ENCODE data around the gene CYP2A7.
"Not testable (repeated sequence)": the region's sequence is repeated elsewhere in the genome, so short reads cannot be mapped to it uniquely, and the experiment has no call there.

The CYP2A7 gene

GRCh38 chr19:40907968-40908735, 26.1 kb upstream of the CYP2A7 start:
- Mint-ChIP-seq H3K36me3 (ENCODE audit: low read depth) (no peaks in the 10 kb centered on the region), H3K27me3 (peaks cover 14% of the 10 kb centered on the region)

GRCh38 chr19:40906512-40906911, 24.5 kb upstream of the CYP2A7 start:
- H3K27ac Mint-ChIP-seq, result no peak overlapping the region
- H3K36me3 Mint-ChIP-seq (ENCODE audit: low read depth), result no peaks in the 10 kb centered on the region
- H3K4me3 Mint-ChIP-seq, result no peak overlapping the region
- peaks cover 19% of the 10 kb centered on the region for H3K27me3 Mint-ChIP-seq
- peaks cover 14% of the 10 kb centered on the region for H3K4me1 Mint-ChIP-seq (ENCODE audit: low read depth)
- H3K9me3 Mint-ChIP-seq, result no peaks in the 10 kb centered on the region

More at GRCh38 chr19:40907968-40908735, 26.1 kb upstream of the CYP2A7 start:
- Mint-ChIP-seq H3K9me3 (no peaks in the 10 kb centered on the region), H3K4me1 (ENCODE audit: low read depth) (peaks cover 14% of the 10 kb centered on the region), H3K27ac (no peak overlapping the region), H3K4me3 (peak overlapping the region; percentile 58)

GRCh38 chr19:40904673-40905156, 22.7 kb upstream of the CYP2A7 start:
- not testable (repeated sequence) for H3K27ac Mint-ChIP-seq; H3K36me3 Mint-ChIP-seq (ENCODE audit: low read depth); H3K9me3 Mint-ChIP-seq; H3K4me3 Mint-ChIP-seq
- H3K27me3 Mint-ChIP-seq, result peaks cover 16% of the 10 kb centered on the region
- peaks cover 23% of the 10 kb centered on the region for H3K4me1 Mint-ChIP-seq (ENCODE audit: low read depth)

GRCh38 chr19:40901975-40902750, 20.1 kb upstream of the CYP2A7 start:
- H3K27me3 Mint-ChIP-seq; H3K4me3 Mint-ChIP-seq; H3K36me3 Mint-ChIP-seq (ENCODE audit: low read depth); H3K27ac Mint-ChIP-seq; H3K9me3 Mint-ChIP-seq: not testable (repeated sequence)
- H3K4me1 Mint-ChIP-seq (ENCODE audit: low read depth), result peaks cover 16% of the 10 kb centered on the region

- H3K27ac Mint-ChIP-seq; H3K4me3 Mint-ChIP-seq; H3K9me3 Mint-ChIP-seq; H3K27me3 Mint-ChIP-seq; H3K36me3 Mint-ChIP-seq (ENCODE audit: low read depth): not testable (repeated sequence)
- H3K4me1 Mint-ChIP-seq (ENCODE audit: low read depth), result peaks cover 17% of the 10 kb centered on the region
Observed at GRCh38 chr19:40900521-40900920, 18.5 kb upstream of the CYP2A7 start.

- not testable (repeated sequence) for H3K9me3 Mint-ChIP-seq; H3K36me3 Mint-ChIP-seq (ENCODE audit: low read depth); H3K27me3 Mint-ChIP-seq; H3K27ac Mint-ChIP-seq; H3K4me3 Mint-ChIP-seq
- peaks cover 17% of the 10 kb centered on the region for H3K4me1 Mint-ChIP-seq (ENCODE audit: low read depth)
Observed at GRCh38 chr19:40899964-40900363, 17.9 kb upstream of the CYP2A7 start.

GRCh38 chr19:40896843-40897789, 15.1 kb upstream of the CYP2A7 start:
- not testable (repeated sequence) for H3K36me3 Mint-ChIP-seq (ENCODE audit: low read depth); H3K4me3 Mint-ChIP-seq; H3K9me3 Mint-ChIP-seq; H3K27ac Mint-ChIP-seq
- peaks cover 14% of the 10 kb centered on the region for H3K27me3 Mint-ChIP-seq
- peaks cover 17% of the 10 kb centered on the region for H3K4me1 Mint-ChIP-seq (ENCODE audit: low read depth)

GRCh38 chr19:40896418-40896796, 14.4 kb upstream of the CYP2A7 start:
- no peaks in the 10 kb centered on the region for H3K9me3 Mint-ChIP-seq
- H3K4me3 Mint-ChIP-seq, result no peak overlapping the region
- H3K36me3 Mint-ChIP-seq (ENCODE audit: low read depth), result no peaks in the 10 kb centered on the region
- no peak overlapping the region for H3K27ac Mint-ChIP-seq
- H3K27me3 Mint-ChIP-seq, result peaks cover 14% of the 10 kb centered on the region
- H3K4me1 Mint-ChIP-seq (ENCODE audit: low read depth), result peaks cover 17% of the 10 kb centered on the region

- Mint-ChIP-seq H3K27ac (no peak overlapping the region), H3K27me3 (peaks cover 30% of the 10 kb centered on the region), H3K4me1 (ENCODE audit: low read depth) (peaks cover 6% of the 10 kb centered on the region), H3K36me3 (ENCODE audit: low read depth) (no peaks in the 10 kb centered on the region), H3K4me3 (no peak overlapping the region), H3K9me3 (no peaks in the 10 kb centered on the region)
Observed at GRCh38 chr19:40893112-40893511, 11.1 kb upstream of the CYP2A7 start.

- Mint-ChIP-seq H3K4me3 (no peak overlapping the region), H3K4me1 (ENCODE audit: low read depth) (no peaks in the 10 kb centered on the region), H3K27ac (no peak overlapping the region), H3K27me3 (peaks cover 30% of the 10 kb centered on the region), H3K36me3 (ENCODE audit: low read depth) (no peaks in the 10 kb centered on the region), H3K9me3 (no peaks in the 10 kb centered on the region)
Observed at GRCh38 chr19:40889366-40889765, 7.3 kb upstream of the CYP2A7 start.

GRCh38 chr19:40888191-40888590, 6.2 kb upstream of the CYP2A7 start:
- Mint-ChIP-seq H3K27me3 (peaks cover 24% of the 10 kb centered on the region), H3K27ac (no peak overlapping the region), H3K4me3 (no peak overlapping the region), H3K4me1 (ENCODE audit: low read depth) (no peaks in the 10 kb centered on the region), H3K9me3 (no peaks in the 10 kb centered on the region), H3K36me3 (ENCODE audit: low read depth) (no peaks in the 10 kb centered on the region)

- not testable (repeated sequence) for H3K9me3 Mint-ChIP-seq; H3K36me3 Mint-ChIP-seq (ENCODE audit: low read depth); H3K4me3 Mint-ChIP-seq; H3K27ac Mint-ChIP-seq; H3K4me1 Mint-ChIP-seq (ENCODE audit: low read depth)
- peaks cover 29% of the 10 kb centered on the region for H3K27me3 Mint-ChIP-seq
Observed at GRCh38 chr19:40884187-40884931, 2.3 kb upstream of the CYP2A7 start.

GRCh38 chr19:40879349-40879748, 2.7 kb downstream of the CYP2A7 start:
- H3K9me3 Mint-ChIP-seq, H3K27ac Mint-ChIP-seq: not testable (repeated sequence)

GRCh38 chr19:40875526-40875951, 6.5 kb downstream of the CYP2A7 start:
- H3K27ac Mint-ChIP-seq, result peak overlapping the region; percentile 40
- peaks cover 13% of the 10 kb centered on the region for H3K4me1 Mint-ChIP-seq (ENCODE audit: low read depth)
- H3K4me3 Mint-ChIP-seq, result peak overlapping the region; percentile 63
- not testable (repeated sequence) for H3K9me3 Mint-ChIP-seq; H3K36me3 Mint-ChIP-seq (ENCODE audit: low read depth)
- peaks cover 29% of the 10 kb centered on the region for H3K27me3 Mint-ChIP-seq

More at GRCh38 chr19:40879349-40879748, 2.7 kb downstream of the CYP2A7 start:
- not testable (repeated sequence) for H3K36me3 Mint-ChIP-seq (ENCODE audit: low read depth); H3K4me3 Mint-ChIP-seq
- Mint-ChIP-seq H3K4me1 (ENCODE audit: low read depth) (peaks cover 13% of the 10 kb centered on the region), H3K27me3 (peaks cover 41% of the 10 kb centered on the region)
